Fibroblast of gingiva (primary cell): ENCODE measurements around the gene VWA3B.
A peak's percentile ranks its signal among the peaks of the same experiment; 100 is the strongest.
"Not testable (repeated sequence)": the region's sequence is repeated elsewhere in the genome, so short reads cannot be mapped to it uniquely, and the experiment has no call there.

Source experiments
- DNase-seq: peaks from one replicate; pipeline ENCODE4 v3.0.0-alpha.2; 2011; ENCODE audit warnings: low read depth

The VWA3B gene

GRCh38 chr2:98299211-98299905 lies 212.4 kb downstream of the VWA3B start:
- DNase-seq: no peak

GRCh38 chr2:98300141-98300874 lies 213.3 kb downstream of the VWA3B start:
- no peak for DNase-seq

GRCh38 chr2:98301469-98301868 lies 214.5 kb downstream of the VWA3B start:
- no peak for DNase-seq

- DNase-seq: not testable (repeated sequence)
Measured at GRCh38 chr2:98307131-98307696, 220.2 kb downstream of the VWA3B start.

- no peak for DNase-seq
Measured at GRCh38 chr2:98308068-98308467, 221.1 kb downstream of the VWA3B start.

GRCh38 chr2:98308532-98308931 lies 221.6 kb downstream of the VWA3B start:
- DNase-seq: no peak

- no peak for DNase-seq
Measured at GRCh38 chr2:98309580-98309979, 222.6 kb downstream of the VWA3B start.

- DNase-seq: no peak
Measured at GRCh38 chr2:98310010-98310409, 223.0 kb downstream of the VWA3B start.

GRCh38 chr2:98311090-98311489 lies 224.1 kb downstream of the VWA3B start:
- DNase-seq: no peak

GRCh38 chr2:98311771-98312545 lies 225.0 kb downstream of the VWA3B start:
- DNase-seq: no peak

- DNase-seq: no peak
Measured at GRCh38 chr2:98313492-98314250, 226.7 kb downstream of the VWA3B start.

- DNase-seq: no peak
Measured at GRCh38 chr2:98314251-98314650, 227.3 kb downstream of the VWA3B start.

GRCh38 chr2:98315957-98316356 lies 229.0 kb downstream of the VWA3B start:
- no peak for DNase-seq

GRCh38 chr2:98317214-98317613 lies 230.2 kb downstream of the VWA3B start:
- no peak for DNase-seq

GRCh38 chr2:98320171-98320570 lies 233.2 kb downstream of the VWA3B start:
- not testable (repeated sequence) for DNase-seq

GRCh38 chr2:98324181-98324580 lies 237.2 kb downstream of the VWA3B start:
- no peak for DNase-seq

GRCh38 chr2:98327776-98328175 lies 240.8 kb downstream of the VWA3B start:
- DNase-seq: no peak

- no peak for DNase-seq
Measured at GRCh38 chr2:98329549-98329948, 242.6 kb downstream of the VWA3B start.

GRCh38 chr2:98332989-98333388 lies 246.0 kb downstream of the VWA3B start:
- no peak for DNase-seq

- DNase-seq: no peak
Measured at GRCh38 chr2:98333922-98334321, 247.0 kb downstream of the VWA3B start.

- peak; percentile 85 for DNase-seq
Measured at GRCh38 chr2:98334439-98335078, 247.6 kb downstream of the VWA3B start.
